Activated CD8-positive, alpha-beta memory T cell treated with anti-CD3 and anti-CD28 coated beads, Interleukin-2, amount 50 U/mL, for 24 hours (primary cell): Measurements from ENCODE around the gene COQ4.
A peak's percentile ranks its signal among the peaks of the same experiment; 100 is the strongest.

Experiments used
- DNase-seq: peaks from one replicate; pipeline ENCODE4 v3.0.0-alpha.2; 2020; ENCODE audit errors: extremely low read depth

The COQ4 gene

DNA sequence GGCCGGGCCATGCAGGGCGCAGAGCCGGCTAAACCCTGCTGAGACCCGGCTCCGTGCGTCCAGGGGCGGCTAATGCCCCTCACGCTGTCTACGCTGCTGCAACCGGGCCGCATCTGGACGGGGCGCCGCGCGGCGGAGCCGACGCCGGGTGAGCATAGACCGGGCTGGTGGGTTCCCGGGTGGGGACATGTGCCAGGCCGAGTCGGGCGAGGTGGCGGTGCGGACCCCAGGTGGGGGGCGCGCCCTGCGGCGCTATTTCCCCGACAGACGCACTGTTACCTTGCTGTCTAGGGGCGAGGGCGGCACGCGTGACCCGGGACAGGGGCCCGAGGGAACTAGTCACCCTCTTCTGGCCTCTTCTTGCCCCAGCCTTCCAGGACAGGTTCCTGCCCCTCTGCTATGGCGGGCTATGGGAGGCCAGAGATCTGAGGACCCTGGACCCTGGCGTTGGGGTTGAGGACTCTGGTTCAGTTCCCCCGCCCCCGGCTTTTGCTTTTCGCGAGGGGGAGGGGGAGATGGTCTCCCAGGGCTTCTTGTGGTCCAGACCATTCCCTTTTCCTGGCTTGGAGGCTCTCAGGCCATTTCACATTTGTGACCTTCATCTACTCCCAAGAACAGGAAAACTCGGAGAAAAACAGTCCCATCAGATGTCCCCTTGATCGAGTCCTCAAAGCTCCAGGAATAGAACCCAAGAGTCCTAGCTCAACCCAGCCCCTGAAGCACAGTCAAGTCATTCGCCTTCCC is 18.2 kb downstream of the COQ4 start:
- no peak for DNase-seq

DNA sequence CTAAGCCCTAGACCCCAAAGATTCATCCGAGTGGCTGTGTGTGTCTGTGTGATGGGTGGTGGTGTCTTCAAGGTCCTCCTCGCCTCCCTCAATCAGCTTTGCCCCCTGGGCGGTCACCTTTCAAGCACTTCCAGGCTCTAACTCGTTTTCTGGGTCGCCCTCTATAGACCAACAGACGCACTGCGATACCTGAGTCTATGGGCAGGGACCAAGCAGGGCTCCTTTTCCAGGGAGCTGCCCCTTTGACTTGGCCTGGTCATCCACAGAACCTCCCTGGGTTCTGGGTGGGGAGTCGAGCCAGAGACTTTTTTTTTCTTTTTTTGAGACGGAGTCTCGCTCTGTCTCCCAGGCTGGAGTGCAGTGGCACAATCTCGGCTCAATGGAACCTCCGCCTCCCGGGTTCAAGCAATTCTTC is 18.8 kb downstream of the COQ4 start:
- peak; percentile 30 for DNase-seq

DNA sequence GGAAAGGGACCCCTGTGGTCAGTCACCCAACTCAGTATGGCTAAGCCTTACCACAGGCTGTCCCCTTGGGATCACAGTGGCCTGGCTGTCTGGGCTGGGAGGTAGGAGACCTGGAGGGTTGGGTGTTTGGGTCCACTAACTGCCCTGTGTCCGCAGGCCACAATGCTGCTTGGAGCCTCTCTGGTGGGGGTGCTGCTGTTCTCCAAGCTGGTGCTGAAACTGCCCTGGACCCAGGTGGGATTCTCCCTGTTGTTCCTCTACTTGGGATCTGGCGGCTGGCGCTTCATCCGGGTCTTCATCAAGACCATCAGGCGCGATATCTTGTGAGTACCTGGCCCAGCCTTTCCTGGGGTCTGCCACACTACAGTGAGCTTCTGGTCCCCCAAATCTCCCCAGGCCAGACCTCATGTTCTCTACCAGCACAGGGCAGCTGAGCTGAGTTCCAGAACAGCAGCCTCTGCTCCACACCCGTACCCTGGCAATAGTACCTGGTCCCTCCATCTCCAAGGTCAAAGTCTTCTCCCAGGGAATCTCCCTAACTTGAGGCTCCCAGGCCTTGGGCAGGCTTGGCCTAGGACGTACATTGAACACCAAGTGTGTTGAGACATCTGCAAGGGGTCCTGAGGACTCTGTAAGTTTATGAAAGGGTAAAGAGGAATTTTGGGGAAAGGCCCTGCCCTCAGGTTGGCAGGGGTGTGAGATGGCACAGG is 20.5 kb downstream of the COQ4 start:
- DNase-seq: no peak

DNA sequence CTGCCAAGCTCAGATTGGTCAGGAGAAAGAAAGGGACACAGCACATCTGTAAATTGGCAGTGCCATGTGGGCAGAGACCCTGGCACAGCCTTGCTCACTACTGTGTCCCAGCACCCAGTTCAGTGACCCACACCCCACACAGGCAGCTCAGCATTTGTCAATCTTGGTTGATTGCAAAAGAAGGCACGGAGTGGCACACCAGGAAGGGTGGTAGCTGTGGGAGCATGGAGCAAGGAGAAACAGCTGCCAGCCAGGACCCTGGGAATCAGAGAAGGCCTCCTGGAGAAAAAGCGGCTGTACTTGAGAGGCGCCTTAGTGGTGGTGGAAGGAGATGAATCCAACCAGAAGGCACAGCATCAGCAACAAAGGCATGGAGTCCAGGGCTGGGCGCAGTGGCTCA is 21.2 kb downstream of the COQ4 start:
- DNase-seq: no peak

GRCh38 chr9:128344931-128345605 is 22.4 kb downstream of the COQ4 start:
- DNase-seq: no peak

GRCh38 chr9:128349125-128349524 is 26.5 kb downstream of the COQ4 start:
- DNase-seq: no peak

DNA sequence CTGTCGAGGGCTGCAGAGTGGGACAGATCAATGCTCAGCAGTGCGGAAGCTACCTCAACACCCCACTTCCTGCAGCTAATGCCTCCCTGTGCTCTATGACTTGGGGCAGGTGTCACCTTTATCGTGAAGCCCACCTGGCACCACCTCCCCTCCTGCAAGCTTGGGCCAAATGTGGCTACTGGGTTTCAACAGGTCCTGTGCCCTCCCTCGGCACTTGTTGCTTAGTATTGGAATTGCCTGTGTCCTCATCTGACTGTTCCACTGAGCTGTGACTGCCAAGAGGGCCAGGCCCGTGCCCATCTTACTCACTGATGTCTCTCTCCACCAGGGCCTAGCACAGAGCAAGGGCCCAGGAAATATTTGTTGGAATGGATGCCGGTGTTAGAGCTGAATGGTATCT is 27.1 kb downstream of the COQ4 start:
- DNase-seq: no peak

DNA sequence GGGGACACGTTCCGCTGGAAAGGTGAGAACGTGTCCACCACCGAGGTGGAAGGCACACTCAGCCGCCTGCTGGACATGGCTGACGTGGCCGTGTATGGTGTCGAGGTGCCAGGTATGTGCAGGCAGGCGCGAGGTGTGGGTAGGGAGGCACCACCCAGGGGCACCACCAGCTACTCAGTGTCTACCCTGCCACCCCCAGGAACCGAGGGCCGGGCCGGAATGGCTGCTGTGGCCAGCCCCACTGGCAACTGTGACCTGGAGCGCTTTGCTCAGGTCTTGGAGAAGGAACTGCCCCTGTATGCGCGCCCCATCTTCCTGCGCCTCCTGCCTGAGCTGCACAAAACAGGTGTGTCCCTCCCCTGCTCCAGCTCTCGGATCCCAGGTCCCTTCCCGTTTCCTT is 32.8 kb downstream of the COQ4 start:
- DNase-seq: no peak

DNA sequence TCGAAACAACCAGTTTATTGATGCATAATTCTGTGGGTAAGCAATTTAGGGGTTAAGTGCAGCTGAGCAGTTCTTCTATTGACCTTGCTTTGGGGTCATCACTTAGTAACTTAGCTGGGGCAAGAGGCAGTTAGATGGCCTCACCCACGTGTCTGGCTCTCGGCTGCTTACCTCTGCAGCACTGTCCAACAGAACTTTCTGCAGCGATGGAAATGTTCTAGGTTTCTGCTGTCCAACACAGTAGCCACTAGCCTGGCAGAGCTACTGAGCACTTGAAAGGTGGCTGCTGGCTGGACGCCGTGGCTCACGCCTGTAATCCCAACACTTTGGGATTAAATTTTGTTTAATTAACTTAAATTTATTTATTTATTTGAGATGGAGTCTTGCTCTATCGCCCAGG is 35.5 kb downstream of the COQ4 start:
- DNase-seq: no peak

GRCh38 chr9:128358861-128359260 is 36.2 kb downstream of the COQ4 start:
- no peak for DNase-seq

DNA sequence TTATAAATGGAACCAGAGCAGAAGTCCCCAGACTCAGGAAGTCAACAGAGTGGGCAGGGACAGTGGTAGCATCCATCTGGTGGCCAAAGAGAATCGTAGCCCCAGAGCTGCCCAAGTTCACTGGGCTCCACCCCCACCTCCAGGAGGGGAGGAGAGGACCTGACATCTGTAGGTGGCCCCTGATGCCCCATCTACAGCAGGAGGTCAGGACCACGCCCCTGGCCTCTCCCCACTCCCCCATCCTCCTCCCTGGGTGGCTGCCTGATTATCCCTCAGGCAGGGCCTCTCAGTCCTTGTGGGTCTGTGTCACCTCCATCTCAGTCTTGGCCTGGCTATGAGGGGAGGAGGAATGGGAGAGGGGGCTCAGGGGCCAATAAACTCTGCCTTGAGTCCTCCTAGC is 38.2 kb downstream of the COQ4 start:
- DNase-seq: no peak

- DNase-seq: no peak
Measured at GRCh38 chr9:128361296-128361985, 38.8 kb downstream of the COQ4 start.

GRCh38 chr9:128361986-128362646 is 39.5 kb downstream of the COQ4 start:
- DNase-seq: peak; percentile 24

DNA sequence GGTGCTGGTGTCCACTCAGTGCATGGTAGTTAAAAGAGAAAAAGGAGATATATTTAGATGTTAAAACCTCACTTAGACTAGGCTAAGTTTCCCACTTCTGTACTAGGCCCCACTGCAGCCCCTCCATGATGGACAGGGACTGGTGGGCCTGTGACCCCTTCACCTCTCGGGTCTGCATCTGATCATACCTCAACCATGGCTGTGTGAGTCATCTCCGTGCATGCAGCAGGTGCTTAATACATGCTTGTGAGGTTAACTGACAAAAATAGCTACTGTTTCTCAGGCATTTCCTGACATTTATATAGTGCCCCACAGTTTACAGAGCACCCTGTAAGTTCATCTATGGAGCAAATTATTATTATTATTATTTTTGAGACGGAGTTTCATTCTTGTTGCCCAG is 40.1 kb downstream of the COQ4 start:
- DNase-seq: no peak

- no peak for DNase-seq
Measured at GRCh38 chr9:128365525-128365924, 42.9 kb downstream of the COQ4 start.

GRCh38 chr9:128369024-128369706 is 46.5 kb downstream of the COQ4 start:
- no peak for DNase-seq

DNA sequence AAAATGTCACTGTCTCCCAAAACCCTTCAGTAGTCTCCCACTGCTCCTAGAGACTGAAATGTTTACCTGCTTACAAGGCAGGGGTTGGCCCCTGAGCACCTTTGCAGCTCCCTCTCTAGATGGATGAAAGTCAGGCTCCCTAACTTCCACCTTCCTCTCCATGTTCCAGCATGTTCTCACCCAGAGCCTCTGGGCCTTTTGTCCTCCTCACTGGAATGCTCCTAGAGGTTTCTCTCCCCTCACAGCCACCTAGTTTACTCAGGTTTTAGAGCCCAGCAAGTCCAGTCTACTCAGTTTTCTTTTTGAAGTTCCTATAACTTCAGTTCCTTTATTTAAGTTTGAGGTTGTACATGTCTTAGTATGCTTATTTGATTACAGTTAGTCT is 47.7 kb downstream of the COQ4 start:
- DNase-seq: no peak

DNA sequence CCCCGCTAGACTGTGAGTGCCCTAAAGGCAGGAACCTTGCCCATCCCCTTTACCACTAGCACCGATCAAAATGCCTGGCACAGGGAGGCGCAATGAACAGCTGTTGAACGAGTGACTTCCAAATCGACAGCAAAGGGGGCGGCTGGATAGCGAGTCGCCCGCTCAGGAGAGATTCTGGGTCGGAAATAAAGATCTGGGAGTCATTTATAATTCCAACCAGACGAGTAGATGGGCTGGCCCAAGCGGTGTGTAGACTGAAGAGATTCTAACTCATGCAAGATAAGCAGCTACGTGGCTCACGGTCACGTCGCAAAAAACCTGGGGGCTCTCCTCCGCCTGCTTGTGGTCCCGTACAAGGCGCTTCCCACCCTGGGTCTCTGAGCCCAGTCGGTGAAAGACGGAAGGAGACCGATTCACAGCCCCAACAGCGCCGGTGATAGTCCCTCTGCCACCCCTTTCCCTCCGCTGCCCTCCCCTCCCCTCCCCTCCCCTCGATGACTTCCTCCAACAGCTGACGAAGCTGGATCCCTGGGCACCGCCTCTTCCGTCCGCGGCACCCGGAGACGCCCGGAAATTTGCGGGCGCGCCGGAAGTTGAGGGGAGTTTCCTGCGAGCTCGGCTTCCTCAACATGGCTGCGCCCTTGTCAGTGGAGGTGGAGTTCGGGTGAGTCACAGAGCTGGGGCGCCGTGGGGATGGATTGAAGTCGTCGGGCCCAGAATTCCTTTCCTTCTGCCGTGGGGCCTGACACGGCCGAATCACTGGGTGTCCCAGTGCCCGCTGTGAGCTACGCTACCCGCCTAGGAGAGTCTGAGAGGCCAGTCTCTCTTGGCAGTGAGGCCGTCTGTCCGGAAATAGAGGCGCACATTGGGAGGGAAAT is 48.4 kb downstream of the COQ4 start, which contains the start of gene URM1:
Gene URM1 (plus strand): TSS at position 623 of the 878 bp plus-strand sequence. CDS start 7 bp downstream, at position 630.
- peak; percentile 91 for DNase-seq

GRCh38 chr9:128371630-128372117 is 49.0 kb downstream of the COQ4 start:
- no peak for DNase-seq

DNA sequence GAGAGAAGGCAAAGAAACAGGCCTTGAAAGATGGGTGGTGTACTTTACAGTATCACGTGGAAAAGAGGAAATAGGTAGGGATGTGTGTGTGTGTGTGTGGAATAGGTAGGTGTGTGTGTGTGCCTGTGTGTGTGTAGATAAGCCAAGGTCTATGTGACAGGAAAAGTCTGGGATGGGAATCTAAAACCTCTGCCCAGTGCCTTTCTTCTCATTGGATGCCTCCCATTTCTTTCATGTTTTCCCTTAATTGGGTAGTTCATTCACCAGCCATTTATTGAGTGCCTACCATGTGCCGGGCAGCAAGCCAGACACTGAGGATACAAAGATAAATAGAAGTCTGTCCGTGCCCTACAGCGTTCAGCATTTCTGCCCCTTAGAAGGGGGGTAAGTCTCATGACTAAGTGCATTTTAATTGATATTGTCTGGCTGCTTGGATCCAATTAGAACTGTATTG is 49.6 kb downstream of the COQ4 start:
- no peak for DNase-seq
